H1 (cell line): ENCODE data around the gene ADRM1. TPM values are rescaled to one million over a fixed set of nuclear protein-coding genes. Genes with fewer than 3 reads are reported as not detected.

ENCODE experiments used
- CTCF ChIA-PET: fragments of 300-600 bp; sonication (Branson Sonifier 250); formaldehyde crosslinking; loops from one replicate; lab custom pipeline; 2021; ENCODE audit not compliant: partially characterized antibody; lab: Charles Lee
- POLR2A ChIA-PET: fragments of 300-600 bp; sonication (Branson Sonifier 250); formaldehyde crosslinking; loops from one replicate; lab custom pipeline; 2021; ENCODE audit warnings: inconsistent platforms; ENCODE audit not compliant: partially characterized antibody; lab: Charles Lee
- DNase-seq, 2 experiments: peaks; one replicate each; pipeline versions ENCODE4 v3.0.0 to v3.0.0-alpha.2; 2010 to 2022; ENCODE audit warnings: low spot score in 2 of 2, low read depth in 1 of 2, mixed read lengths in 1 of 2
- FAIRE-seq: peaks from 2 replicates; lab custom pipeline; 2011; peaks lifted over from hg19 to GRCh38; lab: Jason Lieb, UNC
- H2AFZ ChIP-seq: 2 replicates; pipeline ENCODE4 v1.8.1; 2012; ENCODE audit warnings: low read length, inconsistent platforms
- H2AK5ac ChIP-seq: 2 replicates; pipeline ENCODE4 v1.6.1; 2013; ENCODE audit warnings: low read depth, low read length
- H2BK120ac ChIP-seq: replicated peaks from 2 replicates; pipeline ENCODE3; 2013; ENCODE audit warnings: low read depth, low read length, inconsistent platforms
- H2BK12ac ChIP-seq: 2 replicates; pipeline ENCODE4 v1.6.1; 2013; ENCODE audit warnings: low read depth, low read length
- H2BK15ac ChIP-seq: 2 replicates; pipeline ENCODE4 v1.6.1; 2013; ENCODE audit warnings: low read length
- H2BK20ac ChIP-seq: 2 replicates; pipeline ENCODE4 v1.6.1; 2013; ENCODE audit warnings: low read length
- H2BK5ac ChIP-seq: 2 replicates; pipeline ENCODE4 v1.6.1; 2013; ENCODE audit warnings: low read depth, low read length
- H3K14ac ChIP-seq: 2 replicates; pipeline ENCODE4 v1.6.1; 2013; ENCODE audit warnings: inconsistent platforms; ENCODE audit not compliant: insufficient read length
- H3K18ac ChIP-seq: 2 replicates; pipeline ENCODE4 v1.6.1; 2013; ENCODE audit warnings: low read length; ENCODE audit errors: extremely low read depth
- H3K23ac ChIP-seq: 2 replicates; pipeline ENCODE4 v1.6.1; 2013; ENCODE audit warnings: inconsistent platforms; ENCODE audit not compliant: insufficient read length
- H3K23me2 ChIP-seq: 2 replicates; pipeline ENCODE4 v1.6.1; 2013; ENCODE audit warnings: low read depth, low read length
- H3K27ac ChIP-seq: 2 replicates; pipeline ENCODE4 v1.6.1; 2011; ENCODE audit warnings: low read depth, low read length, inconsistent platforms
- H3K27me3 ChIP-seq, 4 experiments: replicated peaks in 1 of 4; 1 replicate in 1 of 4; 2 replicates in 3 of 4; pipeline versions ENCODE4 v1.6.1 to v1.8.1; 2011 to 2013; ENCODE audit warnings: low read length in 3 of 4, mild to moderate bottlenecking in 3 of 4, inconsistent platforms in 2 of 4, mixed read lengths in 2 of 4, moderate library complexity in 1 of 4; ENCODE audit not compliant: control insufficient read depth in 3 of 4, insufficient read depth in 3 of 4; ENCODE audit errors: extremely low read depth in 1 of 4
- H3K36me3 ChIP-seq, 4 experiments: 2 replicates each; pipeline versions ENCODE4 v1.6.1 to v1.8.1; 2011 to 2013; ENCODE audit warnings: mild to moderate bottlenecking in 4 of 4, low read length in 3 of 4, moderate library complexity in 2 of 4, control low read depth in 1 of 4, inconsistent platforms in 1 of 4; ENCODE audit not compliant: insufficient read depth in 4 of 4, control insufficient read depth in 2 of 4
- H3K4ac ChIP-seq: replicated peaks from 2 replicates; pipeline ENCODE3; 2013; ENCODE audit warnings: low read length, low read depth, mixed read lengths, inconsistent platforms; ENCODE audit not compliant: insufficient read length
- H3K4me1 ChIP-seq, 4 experiments: replicated peaks in 1 of 4; 1 replicate in 1 of 4; 2 replicates in 3 of 4; pipeline versions ENCODE4 v1.6.1 to v1.8.1; 2011 to 2013; ENCODE audit warnings: low read length in 3 of 4, inconsistent platforms in 2 of 4, mixed read lengths in 1 of 4; ENCODE audit not compliant: insufficient read depth in 4 of 4, control insufficient read depth in 3 of 4
- H3K4me2 ChIP-seq, 2 experiments: 2 replicates each; pipeline versions ENCODE4 v1.6.1 to v1.8.1; 2011 to 2013; ENCODE audit warnings: low read depth in 2 of 2, low read length in 2 of 2, control low read depth in 1 of 2, inconsistent platforms in 1 of 2, mild to moderate bottlenecking in 1 of 2; ENCODE audit not compliant: insufficient read depth in 1 of 2
- H3K4me3 ChIP-seq, 4 experiments: fragments of 200-600, 300-600 bp in 1 of 4; sonication (generic), shearing (Covaris generic), sonication (Bioruptor Twin) in 1 of 4; 2 replicates each; pipeline versions ENCODE4 v1.5.1 to v1.8.1; 2011 to 2016; ENCODE audit warnings: low read length in 4 of 4, low read depth in 3 of 4, control low read depth in 2 of 4, inconsistent platforms in 2 of 4, mild to moderate bottlenecking in 2 of 4, mixed read lengths in 1 of 4, moderate library complexity in 1 of 4; ENCODE audit not compliant: insufficient read depth in 2 of 4; ENCODE audit errors: extremely low read depth in 1 of 4
- H3K56ac ChIP-seq: replicated peaks from 2 replicates; pipeline ENCODE3; 2013; ENCODE audit warnings: low read depth, mild to moderate bottlenecking, mixed read lengths, low read length, inconsistent platforms; ENCODE audit not compliant: insufficient read length
- H3K79me1 ChIP-seq: 2 replicates; pipeline ENCODE4 v1.6.1; 2013; ENCODE audit warnings: low read depth, low read length, control low read depth
- H3K79me2 ChIP-seq, 2 experiments: 2 replicates each; pipeline versions ENCODE4 v1.6.1 to v1.8.1; 2012 to 2013; ENCODE audit warnings: low read length in 2 of 2, mild to moderate bottlenecking in 2 of 2, inconsistent platforms in 1 of 2; ENCODE audit not compliant: insufficient read depth in 2 of 2, control insufficient read depth in 1 of 2
- H3K9ac ChIP-seq, 4 experiments: replicated peaks in 1 of 4; 1 replicate in 1 of 4; 2 replicates in 3 of 4; pipeline versions ENCODE4 v1.6.1 to v1.8.1; 2011 to 2013; ENCODE audit warnings: low read depth in 3 of 4, low read length in 3 of 4, control low read depth in 2 of 4, mild to moderate bottlenecking in 2 of 4, moderate library complexity in 2 of 4, inconsistent platforms in 1 of 4; ENCODE audit errors: extremely low read depth in 1 of 4
- H3K9me3 ChIP-seq, 2 experiments: 2 replicates each; pipeline versions ENCODE4 v1.6.1 to v1.8.1; 2012 to 2013; ENCODE audit warnings: mild to moderate bottlenecking in 2 of 2, moderate library complexity in 2 of 2, control low read depth in 1 of 2, inconsistent platforms in 1 of 2, low read depth in 1 of 2, low read length in 1 of 2, mixed read lengths in 1 of 2; ENCODE audit not compliant: insufficient read depth in 2 of 2
- H4K20me1 ChIP-seq, 2 experiments: replicated peaks in 1 of 2; 2 replicates each; pipeline versions ENCODE3 to v1.8.1; 2011 to 2013; ENCODE audit warnings: inconsistent platforms in 2 of 2, low read length in 2 of 2, mild to moderate bottlenecking in 1 of 2; ENCODE audit not compliant: insufficient read depth in 2 of 2, control insufficient read depth in 1 of 2
- H4K5ac ChIP-seq: 2 replicates; pipeline ENCODE4 v1.6.1; 2013; ENCODE audit warnings: low read length, low read depth, mixed read lengths, inconsistent platforms; ENCODE audit not compliant: insufficient read length
- H4K8ac ChIP-seq: 2 replicates; pipeline ENCODE4 v1.8.0; 2013; ENCODE audit warnings: mild to moderate bottlenecking, moderate library complexity, low read length, inconsistent platforms; ENCODE audit not compliant: insufficient read depth; ENCODE audit errors: extremely low read depth
- H4K91ac ChIP-seq: replicated peaks from 2 replicates; pipeline ENCODE3; 2013; ENCODE audit warnings: low read length, mixed read lengths, inconsistent platforms; ENCODE audit not compliant: insufficient read length
- POLR2AphosphoS5 ChIP-seq: IDR thresholded peaks from 2 replicates; pipeline ENCODE4 v1.6.1; 2011; ENCODE audit warnings: low read depth, low read length
- SIN3A ChIP-seq, 2 experiments: IDR thresholded peaks in 1 of 2; conservative IDR thresholded peaks in 1 of 2; 2 replicates each; pipeline ENCODE4 v1.6.1; 2011 to 2012; ENCODE audit warnings: low read length in 2 of 2, improper control_type of control experiment in 1 of 2, low read depth in 1 of 2, mild to moderate bottlenecking in 1 of 2
- WGBS, 2 experiments: shearing (Covaris generic) in 1 of 2; methylation state at CpG; one replicate each; pipeline versions ENCODE4 v1.1.6 to v1.1.7; 2013 to 2015; ENCODE audit warnings: low lambda C conversion rate in 2 of 2, mixed read lengths in 2 of 2, inconsistent platforms in 1 of 2, low coverage in 1 of 2, missing lambda C conversion rate in 1 of 2; ENCODE audit not compliant: insufficient replicate concordance in 2 of 2, insufficient coverage in 1 of 2, insufficient read length in 1 of 2; ENCODE audit errors: extremely low coverage in 1 of 2, missing lambda C conversion rate in 1 of 2; 5-methylcytosine and 5-hydroxymethylcytosine counted together
- polyA plus RNA-seq, 7 experiments: library from polyadenylated mRNA; depleted of rRNA in 3 of 7; stranded (reverse) in 5 of 7; unstranded in 2 of 7; fragments of >200 nt in 5 of 7; fragments of 200-250 nt in 2 of 7; gene quantifications; 1 replicate in 5 of 7; 2 replicates in 1 of 7; 4 replicates in 1 of 7; pipeline versions ENCODE4 v1.2.1 to v1.2.3, GENCODE V29; 2011 to 2013; ENCODE audit warnings: missing spikeins in 2 of 7, mixed read lengths in 2 of 7
- total RNA-seq: library from RNA; stranded (reverse); fragmentation: NEBNext Ultra II Directional; extraction: Animal tissue kit (Norgen Biotek cat#: 25700); gene quantifications from 2 replicates; pipeline ENCODE4 v1.2.1, GENCODE V29; 2021

The ADRM1 gene
- total and polyA plus RNA-seq, 2 of the 8 experiments (the other 6 are each of a cell fraction or from before 2014, with no cell fraction given) = 126 to 214 TPM

GRCh38 chr20:62304331-62305148 is 1.7 kb downstream of the ADRM1 start:
- H4K91ac ChIP-seq = no peak overlapping the region
- H3K4me1 ChIP-seq = peaks cover 0 to 9% (median 4%) of the 10 kb centered on the region in 4 experiments; a peak in 5 of 7 replicates
- H3K4me3 ChIP-seq = peak overlapping the region; percentile 62 to 96 (median 90); a peak in 7 of 8 replicates
- H2BK5ac ChIP-seq = no peak overlapping the region; the same call in 1 of the 2 replicates
- no peak overlapping the region for H4K5ac ChIP-seq
- H3K4ac ChIP-seq = no peak overlapping the region
- no peaks in the 10 kb centered on the region for H3K9me3 ChIP-seq
- no peaks in the 10 kb centered on the region for H3K27me3 ChIP-seq
- H2BK20ac ChIP-seq = no peak overlapping the region
- H3K14ac ChIP-seq = no peak overlapping the region
- no peak overlapping the region for H2AFZ ChIP-seq
- H4K20me1 ChIP-seq = peaks cover 34 to 45% of the 10 kb centered on the region in 2 experiments
- H3K36me3 ChIP-seq = peaks cover 24 to 53% (median 41%) of the 10 kb centered on the region in 4 experiments
- no peak overlapping the region for H2BK15ac ChIP-seq
- no peak overlapping the region for H2BK120ac ChIP-seq
- no peak overlapping the region; a peak in 1 of 7 replicates for H3K9ac ChIP-seq
- no peak overlapping the region for H3K18ac ChIP-seq
- no peak overlapping the region for H3K27ac ChIP-seq
- H4K8ac ChIP-seq = no peak overlapping the region
- H3K56ac ChIP-seq = no peak overlapping the region
- FAIRE-seq = no peak
- DNase-seq = no peak
- TF ChIP-seq SIN3A (conservative IDR thresholded peaks at IDR 0.05 in 1 of 2, IDR thresholded peaks at IDR 0.05 in 1 of 2; ENCODE audit: low read depth in 1 of 2, low read length in 2 of 2) (no peak), POLR2AphosphoS5 (peak; percentile 38; the same call in 1 of the 2 replicates)
- TF ChIP-seq, all 59 proteins: peak for 1
- no peak overlapping the region for H2BK12ac ChIP-seq
- H3K79me2 ChIP-seq = peaks cover 18 to 31% of the 10 kb centered on the region in 2 experiments; a peak in 3 of 4 replicates
- WGBS, 2 experiments = 92% methylated on average over 29 of the region's 29 CpGs; no CpG with 5 or more reads in 1 of the 2 experiments
- no peak overlapping the region for H3K23ac ChIP-seq
- no peak overlapping the region for H2AK5ac ChIP-seq
- peaks cover 10% of the 10 kb centered on the region; the same call in 1 of the 2 replicates for H3K23me2 ChIP-seq
- H3K79me1 ChIP-seq = peaks cover 16% of the 10 kb centered on the region
- ChIA-PET CTCF (interaction anchor here (1.2 to 3.2 kb wide), 7 partner anchors 20 to 86 kb away, joined by 3 to 15 read pairs (median 4); no protein-coding TSS in a partner anchor), POLR2A (interaction anchor here (0.8 to 14.6 kb wide), 7 partner anchors 8 to 84 kb away, joined by 3 to 170 read pairs (median 30); partner anchors contain the start of genes LAMA5 and RPS21)
- peak overlapping the region; percentile 80 for H3K4me2 ChIP-seq
